ENCODE measurements around the gene MOV10L1. TPM values are rescaled to one million over a fixed set of nuclear protein-coding genes. Genes with fewer than 3 reads are reported as not detected.
A peak's percentile ranks its signal among the peaks of the same experiment; 100 is the strongest.
"Not testable (repeated sequence)": the region's sequence is repeated elsewhere in the genome, so short reads cannot be mapped to it uniquely, and the experiment has no call there.

Gene MOV10L1
- total RNA-seq, 1 donor, result 0.36 TPM

DNA sequence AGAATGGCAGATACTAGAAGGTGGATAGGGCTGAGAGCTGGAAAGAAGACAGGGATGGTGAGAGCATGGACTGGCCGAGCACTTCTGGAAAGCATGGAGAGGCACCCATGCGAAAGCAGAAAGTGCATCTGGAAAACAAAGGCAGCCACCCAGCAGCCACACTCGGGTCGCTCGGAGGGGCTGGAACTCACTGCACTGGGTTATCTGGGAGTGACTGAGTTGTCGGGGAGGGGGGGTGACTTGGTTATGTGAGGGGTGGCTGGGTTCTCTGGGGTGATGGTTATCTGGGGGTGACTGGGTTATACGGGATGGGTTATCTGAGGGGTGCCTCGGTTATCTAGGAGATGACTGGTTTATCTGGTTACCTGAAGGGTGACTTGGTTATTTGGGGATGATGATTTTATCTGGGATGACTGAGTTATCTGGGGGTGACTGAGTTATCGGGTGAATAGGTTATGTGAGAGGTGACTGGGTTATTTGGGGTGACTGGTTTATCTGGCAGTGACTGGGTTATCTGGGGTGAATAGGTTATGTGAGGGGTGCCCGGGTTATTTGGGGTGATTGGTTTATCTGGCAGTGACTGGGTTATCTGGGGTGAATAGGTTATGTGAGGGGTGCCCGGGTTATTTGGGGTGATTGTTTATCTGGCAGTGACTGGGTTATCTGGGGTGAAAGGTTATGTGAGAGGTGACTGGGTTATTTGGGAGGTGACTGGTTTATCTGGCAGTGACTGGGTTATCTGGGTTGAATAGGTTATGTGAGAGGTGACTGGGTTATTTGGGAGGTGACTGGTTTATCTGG lies 78.1 kb downstream of the MOV10L1 start:
- Histone ChIP-seq H4K20me1 (ENCODE audit: insufficient read depth, low read length) (no peaks in the 10 kb centered on the region), H3K27ac (ENCODE audit: low read depth, low read length) (no peak overlapping the region), H3K9me3 (ENCODE audit: low read depth, low read length) (no peaks in the 10 kb centered on the region), H3K27me3 (ENCODE audit: insufficient read depth, low read length) (peaks cover 14% of the 10 kb centered on the region), H3K4me2 (ENCODE audit: insufficient read depth, low read length) (no peak overlapping the region), H2AFZ (ENCODE audit: low read length) (no peak overlapping the region), H3K4me3 (ENCODE audit: insufficient read depth, low read length) (no peak overlapping the region), H3K4me1 (ENCODE audit: insufficient read depth, low read length) (no peaks in the 10 kb centered on the region), H3K79me2 (ENCODE audit: insufficient read depth, low read length) (no peaks in the 10 kb centered on the region), H3K36me3 (ENCODE audit: insufficient read depth, low read length) (no peaks in the 10 kb centered on the region)
- TF ChIP-seq, protein P1, sequence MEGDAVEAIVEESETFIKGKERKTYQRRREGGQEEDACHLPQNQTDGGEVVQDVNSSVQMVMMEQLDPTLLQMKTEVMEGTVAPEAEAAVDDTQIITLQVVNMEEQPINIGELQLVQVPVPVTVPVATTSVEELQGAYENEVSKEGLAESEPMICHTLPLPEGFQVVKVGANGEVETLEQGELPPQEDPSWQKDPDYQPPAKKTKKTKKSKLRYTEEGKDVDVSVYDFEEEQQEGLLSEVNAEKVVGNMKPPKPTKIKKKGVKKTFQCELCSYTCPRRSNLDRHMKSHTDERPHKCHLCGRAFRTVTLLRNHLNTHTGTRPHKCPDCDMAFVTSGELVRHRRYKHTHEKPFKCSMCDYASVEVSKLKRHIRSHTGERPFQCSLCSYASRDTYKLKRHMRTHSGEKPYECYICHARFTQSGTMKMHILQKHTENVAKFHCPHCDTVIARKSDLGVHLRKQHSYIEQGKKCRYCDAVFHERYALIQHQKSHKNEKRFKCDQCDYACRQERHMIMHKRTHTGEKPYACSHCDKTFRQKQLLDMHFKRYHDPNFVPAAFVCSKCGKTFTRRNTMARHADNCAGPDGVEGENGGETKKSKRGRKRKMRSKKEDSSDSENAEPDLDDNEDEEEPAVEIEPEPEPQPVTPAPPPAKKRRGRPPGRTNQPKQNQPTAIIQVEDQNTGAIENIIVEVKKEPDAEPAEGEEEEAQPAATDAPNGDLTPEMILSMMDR (IDR thresholded peaks at IDR 0.05; ENCODE audit: extremely low read depth, low read depth, low read length), result no peak
- DNase-seq (ENCODE audit: insufficient read length, low spot score, missing footprints), result peak; percentile 44

DNA sequence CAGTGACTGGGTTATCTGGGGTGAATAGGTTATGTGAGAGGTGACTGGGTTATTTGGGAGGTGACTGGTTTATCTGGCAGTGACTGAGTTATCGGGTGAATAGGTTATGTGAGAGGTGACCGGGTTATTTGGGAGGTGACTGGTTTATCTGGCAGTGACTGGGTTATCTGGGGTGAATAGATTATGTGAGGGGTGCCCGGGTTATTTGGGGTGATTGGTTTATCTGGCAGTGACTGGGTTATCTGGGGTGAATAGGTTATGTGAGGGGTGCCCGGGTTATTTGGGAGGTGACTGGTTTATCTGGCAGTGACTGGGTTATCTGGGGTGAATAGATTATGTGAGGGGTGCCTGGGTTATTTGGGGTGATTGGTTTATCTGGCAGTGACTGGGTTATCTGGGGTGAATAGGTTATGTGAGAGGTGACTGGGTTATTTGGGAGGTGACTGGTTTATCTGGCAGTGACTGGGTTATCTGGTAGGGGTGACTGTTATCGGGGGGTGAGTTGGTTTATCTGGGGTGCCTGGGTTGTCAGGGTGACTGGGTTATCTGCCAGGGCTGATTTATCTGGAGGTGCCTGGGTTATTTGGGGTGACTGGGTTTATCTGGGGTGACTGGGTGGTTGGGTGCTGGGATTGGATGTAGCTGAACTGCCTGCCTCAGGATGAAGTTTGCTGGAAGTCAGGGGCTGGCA lies 78.8 kb downstream of the MOV10L1 start:
- not testable (repeated sequence) for H3K36me3 ChIP-seq (ENCODE audit: insufficient read depth, low read length); H3K4me1 ChIP-seq (ENCODE audit: insufficient read depth, low read length); H2AFZ ChIP-seq (ENCODE audit: low read length); H3K4me3 ChIP-seq (ENCODE audit: insufficient read depth, low read length); H3K27ac ChIP-seq (ENCODE audit: low read depth, low read length); H3K4me2 ChIP-seq (ENCODE audit: insufficient read depth, low read length); H3K9me3 ChIP-seq (ENCODE audit: low read depth, low read length); H4K20me1 ChIP-seq (ENCODE audit: insufficient read depth, low read length); H3K79me2 ChIP-seq (ENCODE audit: insufficient read depth, low read length)
- peak; percentile 45 for DNase-seq (ENCODE audit: insufficient read length, low spot score, missing footprints)
- peaks cover 14% of the 10 kb centered on the region for H3K27me3 ChIP-seq (ENCODE audit: insufficient read depth, low read length)

GRCh38 chr22:50169181-50169759 lies 79.5 kb downstream of the MOV10L1 start:
- TF ChIP-seq, protein P1 (IDR thresholded peaks at IDR 0.05; ENCODE audit: extremely low read depth, low read depth, low read length), result no peak
- Histone ChIP-seq H3K9me3 (ENCODE audit: low read depth, low read length) (no peaks in the 10 kb centered on the region), H3K27ac (ENCODE audit: low read depth, low read length) (no peak overlapping the region), H2AFZ (ENCODE audit: low read length) (no peak overlapping the region), H3K79me2 (ENCODE audit: insufficient read depth, low read length) (no peaks in the 10 kb centered on the region), H3K4me3 (ENCODE audit: insufficient read depth, low read length) (no peak overlapping the region), H3K4me1 (ENCODE audit: insufficient read depth, low read length) (no peaks in the 10 kb centered on the region), H3K4me2 (ENCODE audit: insufficient read depth, low read length) (no peak overlapping the region), H3K27me3 (ENCODE audit: insufficient read depth, low read length) (peaks cover 14% of the 10 kb centered on the region), H3K36me3 (ENCODE audit: insufficient read depth, low read length) (no peaks in the 10 kb centered on the region), H4K20me1 (ENCODE audit: insufficient read depth, low read length) (no peaks in the 10 kb centered on the region)
- DNase-seq (ENCODE audit: insufficient read length, low spot score, missing footprints), result no peak

GRCh38 chr22:50169774-50170341 lies 80.1 kb downstream of the MOV10L1 start:
- TF ChIP-seq, protein P1 (IDR thresholded peaks at IDR 0.05; ENCODE audit: extremely low read depth, low read depth, low read length), result no peak
- peaks cover 14% of the 10 kb centered on the region for H3K27me3 ChIP-seq (ENCODE audit: insufficient read depth, low read length)
- no peaks in the 10 kb centered on the region for H3K36me3 ChIP-seq (ENCODE audit: insufficient read depth, low read length)
- H3K9me3 ChIP-seq (ENCODE audit: low read depth, low read length), result no peaks in the 10 kb centered on the region
- no peaks in the 10 kb centered on the region for H3K79me2 ChIP-seq (ENCODE audit: insufficient read depth, low read length)
- H3K4me1 ChIP-seq (ENCODE audit: insufficient read depth, low read length), result no peaks in the 10 kb centered on the region
- peak; percentile 91 for DNase-seq (ENCODE audit: insufficient read length, low spot score, missing footprints)
- peak overlapping the region; percentile 56 for H3K4me3 ChIP-seq (ENCODE audit: insufficient read depth, low read length)
- H2AFZ ChIP-seq (ENCODE audit: low read length), result no peak overlapping the region
- H3K27ac ChIP-seq (ENCODE audit: low read depth, low read length), result no peak overlapping the region
- H4K20me1 ChIP-seq (ENCODE audit: insufficient read depth, low read length), result no peaks in the 10 kb centered on the region
- peak overlapping the region; percentile 28 for H3K4me2 ChIP-seq (ENCODE audit: insufficient read depth, low read length)
